Mammary epithelial cell (primary cell): Measurements from ENCODE around the gene RAB33B.

Source experiments
- CTCF ChIP-seq, 2 donors: IDR thresholded peaks in 1 of 2; conservative IDR thresholded peaks in 1 of 2; 2 replicates each; pipeline ENCODE4 v1.5.1; 2011 to 2012; ENCODE audit warnings: inconsistent platforms in 2 of 2, low read length in 2 of 2, mild to moderate bottlenecking in 2 of 2, control low read depth in 1 of 2, low read depth in 1 of 2; ENCODE audit not compliant: insufficient read depth in 1 of 2; ENCODE audit errors: extremely low read depth in 1 of 2
- EZH2 ChIP-seq: IDR thresholded peaks from 2 replicates; pipeline ENCODE4 v1.6.1; 2012; ENCODE audit warnings: low read length, inconsistent platforms, borderline replicate concordance

- TF ChIP-seq CTCF (conservative IDR thresholded peaks at IDR 0.05 in 1 of 2, IDR thresholded peaks at IDR 0.05 in 1 of 2; ENCODE audit: extremely low read depth in 1 of 2, insufficient read depth in 1 of 2, low read depth in 1 of 2, low read length in 2 of 2) (no peak), EZH2 (no peak)
Measured at GRCh38 chr4:139455126-139455538, 1.2 kb downstream of the RAB33B start.
